K562 (cell line): ENCODE measurements around the gene NGDN. TPM values are rescaled to one million over a fixed set of nuclear protein-coding genes. Genes with fewer than 3 reads are reported as not detected.

Source experiments
- FOXA3 ChIP-seq, 2 experiments: fragments of 450-650 bp in 1 of 2; sonication (generic) in 1 of 2; formaldehyde crosslinking; IDR thresholded peaks in 1 of 2; conservative IDR thresholded peaks in 1 of 2; 2 replicates each; pipeline versions ENCODE4 v1.4.0 to v1.8.0; 2020 to 2022; ENCODE audit warnings: mild to moderate bottlenecking in 2 of 2, missing genetic modification reagents in 1 of 2
- FOXM1 ChIP-seq, 2 experiments: fragments of 450-650 bp in 1 of 2; sonication (generic) in 1 of 2; formaldehyde crosslinking in 1 of 2; IDR thresholded peaks; 2 replicates each; pipeline versions ENCODE4 v1.6.1 to v1.9.0; 2017 to 2022; ENCODE audit warnings: low read depth in 2 of 2, mild to moderate bottlenecking in 2 of 2, missing genetic modification reagents in 1 of 2, moderate library complexity in 1 of 2
- GABPB1 ChIP-seq: sonication (generic); formaldehyde crosslinking; IDR thresholded peaks from 2 replicates; pipeline ENCODE4 v1.8.0; 2022; ENCODE audit warnings: mild to moderate bottlenecking, missing genetic modification reagents
- GATA2 ChIP-seq: sonication (generic); formaldehyde crosslinking; IDR thresholded peaks from 2 replicates; pipeline ENCODE4 v1.4.0; 2020; ENCODE audit warnings: mild to moderate bottlenecking, missing genetic modification reagents
- KLF16 ChIP-seq: IDR thresholded peaks from 2 replicates; pipeline ENCODE4 v1.6.1; 2016; ENCODE audit warnings: antibody characterized with exemption
- MEIS2 ChIP-seq: fragments of 450-650 bp; IDR thresholded peaks from 2 replicates; pipeline ENCODE4 v1.6.1; 2014; ENCODE audit warnings: mild to moderate bottlenecking; ENCODE audit not compliant: partially characterized antibody
- MLX ChIP-seq, 2 experiments: fragments of 450-650 bp in 1 of 2; sonication (generic) in 1 of 2; formaldehyde crosslinking; conservative IDR thresholded peaks; 2 replicates each; pipeline versions ENCODE4 v1.4.0 to v1.8.1; 2020 to 2022; ENCODE audit warnings: mild to moderate bottlenecking in 1 of 2, missing genetic modification reagents in 1 of 2
- NBN ChIP-seq: fragments of 450-650 bp; IDR thresholded peaks from 2 replicates; pipeline ENCODE4 v1.6.1; 2016; ENCODE audit warnings: low read depth, mild to moderate bottlenecking
- NCOA2 ChIP-seq, 2 experiments: fragments of 450-650 bp; IDR thresholded peaks; 2 replicates each; pipeline ENCODE4 v1.6.1; 2018; ENCODE audit warnings: mild to moderate bottlenecking in 2 of 2, moderate library complexity in 1 of 2; ENCODE audit not compliant: partially characterized antibody in 2 of 2
- RREB1 ChIP-seq: fragments of 250-450 bp; sonication (Bioruptor Pico); IDR thresholded peaks from 2 replicates; pipeline ENCODE4 v1.4.0; 2020
- UBTF ChIP-seq, 2 experiments: IDR thresholded peaks; 2 replicates each; pipeline ENCODE4 v1.6.1; 2012; ENCODE audit warnings: improper control_type of control experiment in 2 of 2, low read depth in 2 of 2, low read length in 2 of 2, borderline replicate concordance in 1 of 2
- polyA plus RNA-seq, 8 experiments: library from polyadenylated mRNA; depleted of rRNA in 4 of 8; stranded (reverse) in 5 of 8; unstranded in 3 of 8; fragments of >200 nt; fragmentation: Nextera tagmentation in 2 of 8; fragmentation: Illumina TruSeq in 1 of 8; extraction: Ambion mirVana in 2 of 8; extraction: Trizol in 1 of 8; gene quantifications; 2 replicates each; pipeline versions ENCODE4 v1.2.1 to v1.2.3, GENCODE V29; 2011 to 2014; ENCODE audit warnings: inconsistent platforms in 1 of 8, missing spikeins in 1 of 8
- total RNA-seq, 7 experiments: library from RNA; depleted of rRNA in 6 of 7; stranded (reverse); fragments of >200 nt in 6 of 7; fragmentation: Illumina TruSeq in 2 of 7; extraction: Trizol in 2 of 7; gene quantifications; 2 replicates each; pipeline versions ENCODE4 v1.2.1 to v1.2.3, GENCODE V29; 2011 to 2021; ENCODE audit warnings: low replicate concordance in 1 of 7
- TF ChIP-seq, protein P1 (sequence below), 2 experiments: fragments of 450-650 bp; conservative IDR thresholded peaks; 2 replicates each; pipeline ENCODE4 v1.6.1; 2017; ENCODE audit warnings: mild to moderate bottlenecking in 2 of 2, moderate library complexity in 2 of 2

NGDN gene
- total and polyA plus RNA-seq, 9 of the 15 experiments (the other 6 are each of a cell fraction or from before 2014, with no cell fraction given): 42.9 to 195 (median 74.9) TPM

- TF ChIP-seq, protein P1, sequence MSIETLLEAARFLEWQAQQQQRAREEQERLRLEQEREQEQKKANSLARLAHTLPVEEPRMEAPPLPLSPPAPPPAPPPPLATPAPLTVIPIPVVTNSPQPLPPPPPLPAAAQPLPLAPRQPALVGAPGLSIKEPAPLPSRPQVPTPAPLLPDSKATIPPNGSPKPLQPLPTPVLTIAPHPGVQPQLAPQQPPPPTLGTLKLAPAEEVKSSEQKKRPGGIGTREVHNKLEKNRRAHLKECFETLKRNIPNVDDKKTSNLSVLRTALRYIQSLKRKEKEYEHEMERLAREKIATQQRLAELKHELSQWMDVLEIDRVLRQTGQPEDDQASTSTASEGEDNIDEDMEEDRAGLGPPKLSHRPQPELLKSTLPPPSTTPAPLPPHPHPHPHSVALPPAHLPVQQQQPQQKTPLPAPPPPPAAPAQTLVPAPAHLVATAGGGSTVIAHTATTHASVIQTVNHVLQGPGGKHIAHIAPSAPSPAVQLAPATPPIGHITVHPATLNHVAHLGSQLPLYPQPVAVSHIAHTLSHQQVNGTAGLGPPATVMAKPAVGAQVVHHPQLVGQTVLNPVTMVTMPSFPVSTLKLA (conservative IDR thresholded peaks at IDR 0.05): 0 out of 4 replicates have a peak, but pooled peaks of 1 of the 2 experiments have one; percentile 54
- TF ChIP-seq MLX (CRISPR knock-in tag; conservative IDR thresholded peaks at IDR 0.05): no peak
- no peak for TF ChIP-seq NCOA2 (IDR thresholded peaks at IDR 0.05; ENCODE audit: partially characterized antibody in 2 of 2)
- no peak for TF ChIP-seq GABPB1 (CRISPR knock-in tag)
- TF ChIP-seq KLF16: no peak
- TF ChIP-seq UBTF (IDR thresholded peaks at IDR 0.05; ENCODE audit: borderline replicate concordance in 1 of 2, low read depth in 2 of 2, low read length in 2 of 2): no peak
- TF ChIP-seq FOXA3 (CRISPR knock-in tag; conservative IDR thresholded peaks at IDR 0.05 in 1 of 2, IDR thresholded peaks at IDR 0.05 in 1 of 2): peak in 1 of 2 experiments; percentile 37; a peak in 1 of 4 replicates
- peak; percentile 89 for TF ChIP-seq FOXM1 (IDR thresholded peaks at IDR 0.05; ENCODE audit: low read depth)
- no peak for TF ChIP-seq FOXM1 (CRISPR knock-in tag; IDR thresholded peaks at IDR 0.05; ENCODE audit: low read depth)
- TF ChIP-seq MEIS2: peak; percentile 72
- TF ChIP-seq GATA2 (CRISPR knock-in tag): peak; percentile 34; the same call in 1 of the 2 replicates
- TF ChIP-seq RREB1 (CRISPR knock-in tag): no peak
- TF ChIP-seq NBN: 0 out of 2 replicates have a peak, but pooled peaks have one; percentile 58
These were observed 15.1 kb upstream of the NGDN start (continued) for GRCh38 chr14:23454445-23454856.
